Heart right ventricle (tissue), 16 donors: Measurements from ENCODE around the gene MSTN. TPM values are rescaled to one million over a fixed set of nuclear protein-coding genes. Genes with fewer than 3 reads are reported as not detected.

Experiments
- ATAC-seq, 8 donors: fragments of 200-7000 bp; cut with Tn5 transposase; one replicate each; pipeline ENCODE4 v1.9.1; 2020; ENCODE audit warnings: mild to moderate bottlenecking in 8 of 8, moderate library complexity in 8 of 8, moderate number of reproducible peaks in 1 of 8
- DNase-seq, 2 donors: peaks; one replicate each; pipeline ENCODE4 v3.0.0-alpha.2; 2020
- H3K27ac ChIP-seq, 10 donors: fragments of 200-600 bp; sonication (generic) in 2 of 10; one replicate each; pipeline versions ENCODE4 v1.5.0 to v1.8.0; 2020 to 2022; ENCODE audit warnings: mild to moderate bottlenecking in 3 of 10
- H3K27me3 ChIP-seq, 7 donors: fragments of 200-600 bp; one replicate each; pipeline ENCODE4 v1.8.0; 2021 to 2022; ENCODE audit warnings: mild to moderate bottlenecking in 2 of 7
- H3K36me3 ChIP-seq, 9 donors: fragments of 200-600 bp; sonication (generic) in 1 of 9; one replicate each; pipeline versions ENCODE4 v1.5.0 to v1.8.0; 2020 to 2022; ENCODE audit warnings: mild to moderate bottlenecking in 2 of 9
- H3K4me1 ChIP-seq, 9 donors: fragments of 200-600 bp; sonication (generic) in 1 of 9; one replicate each; pipeline versions ENCODE4 v1.5.0 to v1.8.0; 2020 to 2022; ENCODE audit warnings: mild to moderate bottlenecking in 4 of 9
- H3K4me3 ChIP-seq, 10 donors: fragments of 200-600 bp; sonication (generic) in 2 of 10; one replicate each; pipeline versions ENCODE4 v1.5.0 to v1.8.0; 2020 to 2022; ENCODE audit warnings: mild to moderate bottlenecking in 7 of 10, moderate library complexity in 2 of 10
- H3K9me3 ChIP-seq, 11 donors: fragments of 200-600 bp in 10 of 11; sonication (generic) in 2 of 11; one replicate each; pipeline versions ENCODE4 v1.5.0 to v1.8.0; 2013 to 2022; ENCODE audit warnings: mild to moderate bottlenecking in 2 of 11, control low read depth in 1 of 11, moderate library complexity in 1 of 11
- CTCF ChIP-seq, 9 donors: fragments of 200-600 bp; sonication (generic) in 2 of 9; IDR thresholded peaks; one replicate each; pipeline versions ENCODE4 v1.5.0 to v1.8.0; 2021 to 2022; ENCODE audit warnings: antibody characterized with exemption in 9 of 9, mild to moderate bottlenecking in 5 of 9, moderate library complexity in 1 of 9
- WGBS, 2 donors: extraction: QIAGEN DNeasy Blood & Tissue Kit; methylation state at CpG; one replicate each; pipeline ENCODE4 v1.1.7; 2013; ENCODE audit warnings: inconsistent platforms in 1 of 2; 5-methylcytosine and 5-hydroxymethylcytosine counted together
- intact Hi-C, 10 donors: fragments of 100-400 bp; cut with DNase I; formaldehyde crosslinking; loops; one replicate each; pipeline versions ENCODE4 v1.11.1 to v1.14.2; 2022
- polyA plus RNA-seq, 2 donors: library from polyadenylated mRNA; stranded (reverse); fragments of 200-250 nt; gene quantifications; one replicate each; pipeline ENCODE4 v1.2.3, GENCODE V29; 2013
- total RNA-seq, 10 donors: library from RNA; stranded (reverse); fragmentation: NEBNext Ultra II Directional in 3 of 10; extraction: Animal tissue kit (Norgen Biotek cat#: 25700) in 3 of 10; gene quantifications; one replicate each; pipeline versions ENCODE4 v1.2.1 to v1.2.4, GENCODE V29; 2021 to 2023
- donor health status: Arrhythmogenic right ventricular cardiomyopathy.
- donor health status: ischemic (EF 13 %, LVEDD 7.1; RV severe dilation, severe dysfunction).
- donor health status: healthy with polysubstance abuse.
- donor health status: DM: no; HTN: yes; CAD: no.
- donor health status: DM: no; HTN: no; CAD: no.
- donor health status: ischemic (EF 25% LVEDD 6.9; RV normal size, moderate dysfunction).
- donor health status: ischemic (EF 25% LVEDD 5.7; RV mildly dilated, moderate dysfunction).
- donor health status: healthy.
- donor health status: DM: yes; HTN: yes; CAD: no.
- donor health status: Ischemic cardiomyopathy.
- donor health status: ischemic (EF 35%, LVEDD 5.7; RV mildly dilated, moderate dysfunction).
- donor health status: nonischemic (EF 11% LVEDD 7.7; RV severe dilation, severe dysfunction).
- donor health status: DM: yes; HTN: yes; CAD: no.
- donor health status: PGD.
- donor health status: ischemic (EF 29% LVEDD 5.4; RV normal size, mild dysfunction).
- donor health status: nonischemic (EF 23%, LVEDD 6.1; RV moderate dilation, normal function).

MSTN gene
- total and polyA plus RNA-seq, 12 donors, result 0.04 to 0.71 (median 0.21) TPM; not detected in 3

GRCh38 chr2:190107409-190107808 is 44.9 kb upstream of the MSTN start:
- Histone ChIP-seq H3K27ac (no peak overlapping the region), H3K4me3 (no peak overlapping the region), H3K36me3 (no peaks in the 10 kb centered on the region), H3K4me1 (no peaks in the 10 kb centered on the region), H3K27me3 (no peaks in the 10 kb centered on the region), H3K9me3 (peaks cover 0 to 8% (median 0%) of the 10 kb centered on the region in 11 donors)
- DNase-seq, result no peak
- ATAC-seq, result no peak
- no peak for TF ChIP-seq CTCF (IDR thresholded peaks at IDR 0.05)
- 71 to 94% methylated on average over 4 of the region's 4 CpGs for WGBS, 2 donors
- intact Hi-C loops, result no loop called here

GRCh38 chr2:190106783-190107182 is 44.3 kb upstream of the MSTN start:
- no peak overlapping the region for H3K27ac ChIP-seq
- TF ChIP-seq CTCF (IDR thresholded peaks at IDR 0.05), result no peak
- intact Hi-C loops, result no loop called here
- no peak for DNase-seq
- no peaks in the 10 kb centered on the region for H3K4me1 ChIP-seq
- no peak for ATAC-seq
- H3K27me3 ChIP-seq, result no peaks in the 10 kb centered on the region
- no peaks in the 10 kb centered on the region for H3K36me3 ChIP-seq
- peaks cover 0 to 15% (median 0%) of the 10 kb centered on the region in 11 donors for H3K9me3 ChIP-seq
- no peak overlapping the region for H3K4me3 ChIP-seq

GRCh38 chr2:190105554-190105953 is 43.0 kb upstream of the MSTN start:
- Histone ChIP-seq H3K4me1 (no peaks in the 10 kb centered on the region), H3K36me3 (no peaks in the 10 kb centered on the region), H3K27me3 (no peaks in the 10 kb centered on the region), H3K27ac (no peak overlapping the region), H3K9me3 (peaks cover 0 to 16% (median 0%) of the 10 kb centered on the region in 11 donors), H3K4me3 (no peak overlapping the region)
- ATAC-seq (no peak), DNase-seq (no peak)
- intact Hi-C loops, result no loop called here
- WGBS, 2 donors, result 79 to 81% methylated on average over 2 of the region's 2 CpGs
- TF ChIP-seq CTCF (IDR thresholded peaks at IDR 0.05), result no peak

- peaks cover 0 to 25% (median 1%) of the 10 kb centered on the region in 11 donors for H3K9me3 ChIP-seq
- H3K4me1 ChIP-seq, result no peaks in the 10 kb centered on the region
- H3K27me3 ChIP-seq, result no peaks in the 10 kb centered on the region
- no peak for TF ChIP-seq CTCF (IDR thresholded peaks at IDR 0.05)
- intact Hi-C loops, result no loop called here
- H3K27ac ChIP-seq, result no peak overlapping the region
- H3K36me3 ChIP-seq, result no peaks in the 10 kb centered on the region
- H3K4me3 ChIP-seq, result no peak overlapping the region
- no peak for DNase-seq
- ATAC-seq, result no peak
- WGBS, 2 donors, result 69 to 72% methylated on average over 3 of the region's 3 CpGs
Observed at GRCh38 chr2:190103144-190103543, 40.6 kb upstream of the MSTN start.
